NCI-H2029 treated with DMSO at 0.1 percent for 48 hours (cell line): ENCODE results near the gene GNAS-AS1.

ENCODE experiments used
- DNase-seq: peaks from one replicate; lab custom pipeline; 2025; lab: John Stamatoyannopoulos, UW

The GNAS-AS1 gene

DNA sequence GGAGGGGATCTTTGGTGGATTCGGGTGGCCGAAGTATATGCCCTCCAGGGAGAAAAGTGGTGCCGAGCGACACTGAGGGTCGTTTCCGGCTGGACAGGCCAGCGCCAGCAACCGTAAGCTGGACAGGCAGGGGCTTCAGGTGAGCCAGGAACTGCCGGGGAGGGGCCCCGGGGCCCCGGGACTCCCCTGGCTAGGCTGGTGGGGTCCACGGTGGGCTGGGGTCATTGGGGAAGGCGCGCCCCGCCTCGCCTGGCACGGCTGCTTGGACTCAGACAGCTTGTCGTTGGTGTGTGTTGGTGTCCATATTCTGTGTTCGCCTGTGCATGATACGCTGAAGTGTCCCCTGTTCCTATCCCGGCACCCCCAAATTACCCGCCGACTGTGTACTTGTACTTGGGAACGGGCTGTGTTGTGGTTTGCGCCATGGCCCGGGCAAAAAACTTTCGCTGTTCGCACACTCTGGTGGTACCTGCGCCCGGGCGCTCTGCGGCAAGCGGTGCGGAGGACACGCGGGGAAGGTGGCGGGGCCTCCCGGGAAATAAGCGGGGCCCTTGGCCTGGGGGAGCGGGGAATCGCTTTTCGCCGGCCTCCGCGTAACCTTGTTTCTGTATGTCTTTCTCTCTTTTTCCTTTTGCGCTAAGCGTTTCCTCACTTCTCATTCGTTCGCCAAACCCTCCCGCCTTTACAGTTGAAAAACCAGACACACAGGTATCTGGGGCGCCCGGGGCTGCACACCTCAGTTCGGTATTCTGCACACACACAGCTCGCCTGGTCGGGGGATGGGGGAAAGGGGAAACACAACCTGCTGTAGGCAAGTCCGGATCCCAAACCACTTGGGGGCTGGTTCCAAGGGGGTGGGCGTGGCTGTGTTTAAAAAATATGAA lies 5.0 kb upstream of the GNAS-AS1 start:
- no peak for DNase-seq

DNA sequence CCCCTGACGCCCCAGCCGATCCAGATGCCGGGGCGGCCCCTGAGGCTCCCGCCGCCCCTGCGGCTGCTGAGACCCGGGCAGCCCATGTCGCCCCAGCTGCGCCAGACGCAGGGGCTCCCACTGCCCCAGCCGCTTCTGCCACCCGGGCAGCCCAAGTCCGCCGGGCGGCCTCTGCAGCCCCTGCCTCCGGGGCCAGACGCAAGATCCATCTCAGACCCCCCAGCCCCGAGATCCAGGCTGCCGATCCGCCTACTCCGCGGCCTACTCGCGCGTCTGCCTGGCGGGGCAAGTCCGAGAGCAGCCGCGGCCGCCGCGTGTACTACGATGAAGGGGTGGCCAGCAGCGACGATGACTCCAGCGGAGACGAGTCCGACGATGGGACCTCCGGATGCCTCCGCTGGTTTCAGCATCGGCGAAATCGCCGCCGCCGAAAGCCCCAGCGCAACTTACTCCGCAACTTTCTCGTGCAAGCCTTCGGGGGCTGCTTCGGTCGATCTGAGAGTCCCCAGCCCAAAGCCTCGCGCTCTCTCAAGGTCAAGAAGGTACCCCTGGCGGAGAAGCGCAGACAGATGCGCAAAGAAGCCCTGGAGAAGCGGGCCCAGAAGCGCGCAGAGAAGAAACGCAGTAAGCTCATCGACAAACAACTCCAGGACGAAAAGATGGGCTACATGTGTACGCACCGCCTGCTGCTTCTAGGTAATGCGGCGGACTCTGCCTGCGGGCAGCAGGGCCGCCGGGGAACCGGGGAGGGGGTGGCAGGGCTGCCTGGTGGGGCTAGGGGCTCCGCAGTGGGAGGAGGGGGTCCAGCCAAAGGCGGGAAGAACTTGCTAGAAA lies 4.2 kb upstream of the GNAS-AS1 start:
- DNase-seq, result no peak

DNA sequence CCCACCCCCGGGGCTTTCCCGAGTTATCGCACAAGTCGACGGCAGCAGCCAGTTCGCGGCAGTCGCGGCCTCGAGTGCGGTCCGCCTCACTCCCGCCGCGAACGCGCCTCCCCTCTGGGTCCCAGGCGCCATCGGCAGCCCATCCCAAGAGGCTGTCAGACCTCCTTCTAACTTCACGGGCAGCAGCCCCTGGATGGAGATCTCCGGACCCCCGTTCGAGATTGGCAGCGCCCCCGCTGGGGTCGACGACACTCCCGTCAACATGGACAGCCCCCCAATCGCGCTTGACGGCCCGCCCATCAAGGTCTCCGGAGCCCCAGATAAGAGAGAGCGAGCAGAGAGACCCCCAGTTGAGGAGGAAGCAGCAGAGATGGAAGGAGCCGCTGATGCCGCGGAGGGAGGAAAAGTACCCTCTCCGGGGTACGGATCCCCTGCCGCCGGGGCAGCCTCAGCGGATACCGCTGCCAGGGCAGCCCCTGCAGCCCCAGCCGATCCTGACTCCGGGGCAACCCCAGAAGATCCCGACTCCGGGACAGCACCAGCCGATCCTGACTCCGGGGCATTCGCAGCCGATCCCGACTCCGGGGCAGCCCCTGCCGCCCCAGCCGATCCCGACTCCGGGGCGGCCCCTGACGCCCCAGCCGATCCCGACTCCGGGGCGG lies 3.4 kb upstream of the GNAS-AS1 start:
- no peak for DNase-seq

DNA sequence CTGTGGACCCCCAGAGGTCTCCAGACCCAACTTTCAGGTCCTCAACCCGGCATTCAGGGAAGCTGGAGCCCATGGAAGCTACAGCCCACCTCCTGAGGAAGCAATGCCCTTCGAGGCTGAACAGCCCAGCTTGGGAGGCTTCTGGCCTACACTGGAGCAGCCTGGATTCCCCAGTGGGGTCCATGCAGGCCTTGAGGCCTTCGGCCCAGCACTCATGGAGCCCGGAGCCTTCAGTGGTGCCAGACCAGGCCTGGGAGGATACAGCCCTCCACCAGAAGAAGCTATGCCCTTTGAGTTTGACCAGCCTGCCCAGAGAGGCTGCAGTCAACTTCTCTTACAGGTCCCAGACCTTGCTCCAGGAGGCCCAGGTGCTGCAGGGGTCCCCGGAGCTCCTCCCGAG lies 2.8 kb upstream of the GNAS-AS1 start:
- DNase-seq, result no peak

DNA sequence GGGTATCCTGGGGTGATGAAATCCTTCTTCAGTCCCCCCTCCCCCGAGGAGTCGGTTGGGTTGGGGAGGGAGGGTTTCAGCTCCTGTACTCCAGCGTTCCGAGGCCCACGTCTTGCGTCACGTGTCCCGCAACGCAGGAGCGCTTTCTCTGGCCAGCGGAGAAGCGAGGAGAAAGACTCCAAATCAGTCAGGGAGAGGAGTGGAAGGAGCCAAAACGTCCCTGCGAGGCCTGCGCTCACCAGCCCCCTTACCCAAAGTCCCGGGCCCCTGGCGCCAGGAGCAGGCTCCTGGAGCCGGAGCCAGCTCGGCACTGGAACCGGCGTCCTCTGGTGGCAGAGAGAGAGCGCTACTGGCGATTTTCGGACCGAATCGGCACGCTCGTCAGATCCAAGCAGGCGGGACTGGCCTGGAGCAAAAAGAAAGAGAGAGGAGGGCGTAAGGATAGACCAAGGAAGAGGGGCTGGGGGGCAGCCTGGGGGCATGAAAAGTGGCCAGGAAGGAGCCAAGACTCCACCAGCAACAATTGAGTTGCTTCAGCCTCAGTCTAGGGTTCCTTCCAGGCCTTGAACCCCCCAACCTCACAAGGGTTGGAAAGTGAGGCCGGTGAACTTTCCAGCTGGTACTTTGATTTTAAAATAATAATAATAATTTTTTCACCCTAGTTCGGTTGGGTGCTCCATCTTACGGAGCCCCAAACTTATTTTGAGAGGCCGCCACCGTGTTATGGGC lies 2.0 kb upstream of the GNAS-AS1 start, which contains the start of gene GNAS:
TSS of gene GNAS (plus strand) at position 174 of the 729 bp plus-strand sequence.
- DNase-seq, result no peak

DNA sequence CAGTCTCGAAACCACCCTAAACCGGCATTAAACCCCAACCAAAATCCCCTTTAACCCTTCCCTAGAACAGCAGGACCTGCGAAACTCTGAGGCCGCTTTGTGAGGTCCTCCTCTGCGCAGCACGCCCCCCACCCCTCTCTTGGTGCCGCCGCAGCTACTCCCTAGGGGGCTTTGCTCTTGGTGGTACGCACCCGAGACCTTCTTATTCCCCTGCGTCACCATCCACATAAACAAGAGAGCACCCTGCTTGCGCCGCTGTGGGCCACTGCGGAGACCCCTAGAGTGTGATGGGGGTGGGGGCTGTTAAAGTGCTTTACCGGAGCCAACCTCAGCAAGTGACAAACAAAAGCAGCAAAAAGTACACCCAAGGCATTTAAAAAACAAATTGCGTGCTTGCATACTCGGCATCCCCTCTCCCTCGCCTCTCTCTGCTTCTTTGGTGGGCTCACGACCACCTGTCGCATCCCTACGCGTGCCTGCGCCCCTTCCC lies 1.3 kb upstream of the GNAS-AS1 start:
- no peak for DNase-seq

DNA sequence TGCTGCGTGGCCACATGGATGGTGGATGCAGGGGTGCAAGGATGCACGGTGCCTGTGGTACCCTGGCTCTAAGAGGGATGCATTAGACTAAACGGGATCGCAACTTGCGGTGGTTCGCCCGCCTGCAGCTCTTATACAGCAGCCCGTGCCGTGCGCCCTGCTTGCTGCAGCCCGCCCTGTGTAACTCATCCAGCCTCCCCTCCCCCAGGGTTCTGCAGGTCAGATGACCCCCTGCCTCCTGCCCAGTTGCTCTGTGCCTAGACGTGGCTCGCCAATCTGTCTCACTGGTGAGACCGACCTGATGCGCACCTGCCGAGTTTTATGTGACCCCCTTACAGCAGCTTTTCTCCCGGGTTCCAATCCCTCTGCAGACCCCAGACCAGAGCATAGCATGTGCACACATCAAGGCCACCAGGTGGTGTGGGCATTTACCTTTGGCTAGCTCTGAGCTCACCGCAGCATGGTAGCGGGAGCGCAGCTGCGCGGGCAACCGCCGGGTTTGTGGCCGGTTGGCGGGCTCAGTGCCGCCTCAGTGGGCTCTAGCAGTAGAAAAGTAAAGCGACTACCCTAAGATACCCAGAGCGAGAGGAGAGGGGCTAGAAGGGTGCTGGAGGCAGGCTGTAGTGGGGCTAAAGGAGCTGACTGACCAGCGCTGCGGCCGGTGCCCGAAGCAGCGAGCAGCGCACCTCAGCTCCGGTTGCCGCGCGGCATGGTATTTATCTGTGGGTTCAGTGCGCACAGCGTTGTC lies 693 bp upstream of the GNAS-AS1 start:
- no peak for DNase-seq

DNA sequence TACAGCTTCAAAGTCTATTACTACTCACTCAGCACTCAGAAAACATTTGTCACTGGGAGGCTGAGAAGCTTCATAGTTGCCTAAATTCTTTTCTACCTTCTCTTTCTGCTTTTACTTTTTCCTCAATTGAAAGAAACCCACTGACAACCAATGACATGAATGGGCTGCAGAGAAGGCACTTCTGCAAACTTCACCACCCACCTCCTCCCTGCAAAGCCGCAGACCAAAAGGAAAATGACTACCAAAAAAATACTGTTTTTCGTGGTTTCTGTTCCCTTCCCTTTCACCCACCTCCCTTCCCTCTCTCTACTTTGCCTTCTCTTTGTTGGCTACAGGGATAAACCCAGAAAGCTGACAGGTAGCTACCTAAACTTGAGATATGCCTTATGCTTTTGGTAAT lies 3.2 kb downstream of the GNAS-AS1 start:
- DNase-seq, result no peak

DNA sequence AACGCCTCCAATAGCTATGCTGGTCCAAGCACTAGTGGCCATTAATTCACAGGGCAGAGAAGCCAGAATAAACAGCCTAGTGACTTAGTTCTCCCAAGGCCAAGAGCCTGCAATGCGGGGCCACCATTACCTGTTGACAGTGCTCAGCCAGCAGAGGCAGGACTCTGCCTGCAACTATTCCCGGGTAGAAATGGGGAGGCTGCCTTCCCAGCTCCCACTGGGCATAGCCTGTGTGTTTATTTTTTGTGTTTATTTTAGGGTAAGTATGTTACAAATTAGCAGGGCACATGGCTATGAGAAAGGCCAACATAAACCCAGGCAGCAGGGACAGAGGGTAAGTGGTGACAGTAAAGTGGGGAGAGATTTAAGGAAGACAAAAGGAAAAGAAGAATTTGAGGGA lies 5.0 kb downstream of the GNAS-AS1 start:
- no peak for DNase-seq

DNA sequence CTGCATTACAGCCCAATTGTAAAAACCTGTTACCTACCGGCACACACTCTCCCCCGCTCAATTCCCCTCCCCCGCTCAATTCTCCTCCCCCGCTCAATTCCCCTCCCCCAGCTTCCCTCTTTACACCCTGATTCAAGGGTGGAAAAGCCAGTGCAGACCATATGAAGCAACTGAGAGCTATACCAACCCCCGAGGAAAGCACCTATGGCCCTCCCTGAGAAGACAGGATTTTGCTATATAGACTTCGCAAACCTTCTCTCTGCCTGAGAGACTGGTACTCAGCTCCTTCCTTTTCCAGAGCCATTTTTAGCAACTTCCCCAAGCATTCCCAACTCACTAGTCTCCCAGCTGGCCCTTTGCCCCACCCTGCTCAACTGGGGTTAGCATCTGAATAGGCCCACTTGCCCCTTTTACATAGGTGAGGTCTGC lies 7.6 kb downstream of the GNAS-AS1 start:
- no peak for DNase-seq

DNA sequence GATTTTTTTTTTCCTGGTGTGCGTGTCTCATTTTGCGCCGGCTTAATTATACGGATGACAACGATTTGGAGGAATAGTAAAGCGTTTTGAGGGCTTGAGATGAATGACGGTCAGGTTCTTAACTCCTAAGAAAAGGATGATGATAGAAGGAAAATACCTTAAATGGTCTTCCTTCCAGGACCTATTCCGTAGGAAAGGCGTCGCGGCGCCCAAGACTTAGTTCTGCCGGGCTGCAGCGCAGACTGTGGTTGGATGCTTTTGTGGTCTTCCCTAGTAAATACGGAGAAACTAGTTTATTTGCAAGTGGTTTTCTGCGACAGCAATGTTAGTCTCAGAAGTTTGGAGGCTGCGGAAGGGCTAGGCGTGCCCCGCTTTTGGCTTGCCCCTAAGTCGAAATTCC lies 8.4 kb downstream of the GNAS-AS1 start:
- DNase-seq, result no peak

DNA sequence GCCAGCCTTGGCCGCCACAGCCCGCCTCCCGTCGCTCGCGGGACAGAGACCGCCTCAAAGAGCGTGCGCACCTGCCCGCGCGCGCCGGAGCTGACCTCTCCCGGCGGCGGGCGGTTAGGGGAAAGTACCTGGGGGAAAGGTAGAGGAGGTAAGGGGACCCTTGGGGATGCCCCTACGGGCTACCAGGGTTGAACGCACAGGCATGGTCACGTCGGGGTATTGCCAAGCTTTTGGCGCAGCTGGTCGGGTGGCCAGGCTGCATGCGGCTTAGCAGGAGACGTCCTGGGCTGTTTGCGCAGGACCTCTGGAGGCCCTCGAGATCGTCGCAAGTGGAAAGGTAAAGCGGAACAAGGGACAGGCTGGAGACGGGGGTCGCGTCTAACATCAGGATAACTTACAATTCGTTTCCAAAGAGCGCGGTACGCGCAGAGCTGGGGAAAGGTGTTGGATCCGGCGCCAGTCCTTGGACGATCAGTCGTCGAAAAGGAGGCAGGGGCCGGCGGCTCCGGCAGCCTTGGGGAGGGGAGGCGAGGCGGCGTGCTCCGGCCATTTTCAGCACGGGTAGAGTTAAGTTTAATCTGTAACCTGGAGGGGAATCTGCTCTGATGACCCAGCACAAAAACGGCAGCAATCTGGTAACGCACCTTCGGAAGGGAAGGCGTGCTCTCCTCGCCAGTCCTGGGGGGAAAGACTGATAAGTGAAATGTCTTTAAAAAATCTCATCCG lies 9.0 kb downstream of the GNAS-AS1 start:
- no peak for DNase-seq

DNA sequence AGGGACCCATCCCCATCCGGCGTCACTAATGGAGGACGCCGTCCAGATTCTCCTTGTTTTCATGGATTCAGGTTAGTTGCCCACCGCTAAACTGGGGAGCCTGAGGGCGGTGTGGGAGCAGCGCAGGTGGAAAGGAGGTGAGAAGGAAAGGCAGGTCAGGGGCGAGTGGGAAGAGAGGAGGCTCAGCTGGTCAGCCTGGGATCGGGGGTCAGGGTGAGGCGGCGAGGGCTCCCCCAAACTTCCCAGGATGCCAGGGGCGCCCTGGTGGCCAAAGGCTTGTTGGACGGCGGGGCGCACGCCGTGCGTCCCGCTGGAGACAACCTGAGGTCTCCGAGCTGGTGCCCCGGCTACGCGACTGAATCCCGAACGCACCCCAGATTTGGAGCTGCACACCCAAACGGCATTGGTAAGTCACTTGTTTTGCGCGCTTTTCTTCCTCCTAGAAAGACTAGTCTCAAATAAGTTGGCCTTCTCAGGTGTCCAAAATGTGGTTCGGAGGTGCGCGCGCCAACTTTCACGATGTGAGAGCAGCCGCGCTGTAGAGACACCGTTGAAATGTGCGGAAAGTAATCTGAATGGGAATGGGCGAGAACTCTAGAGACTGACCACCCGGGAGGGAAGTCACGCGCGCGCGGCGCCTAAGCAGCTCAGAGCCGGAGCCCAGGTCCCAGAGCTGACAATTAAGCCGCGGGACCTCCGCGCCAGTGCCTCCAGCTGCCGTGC lies 9.7 kb downstream of the GNAS-AS1 start:
- DNase-seq, result no peak

DNA sequence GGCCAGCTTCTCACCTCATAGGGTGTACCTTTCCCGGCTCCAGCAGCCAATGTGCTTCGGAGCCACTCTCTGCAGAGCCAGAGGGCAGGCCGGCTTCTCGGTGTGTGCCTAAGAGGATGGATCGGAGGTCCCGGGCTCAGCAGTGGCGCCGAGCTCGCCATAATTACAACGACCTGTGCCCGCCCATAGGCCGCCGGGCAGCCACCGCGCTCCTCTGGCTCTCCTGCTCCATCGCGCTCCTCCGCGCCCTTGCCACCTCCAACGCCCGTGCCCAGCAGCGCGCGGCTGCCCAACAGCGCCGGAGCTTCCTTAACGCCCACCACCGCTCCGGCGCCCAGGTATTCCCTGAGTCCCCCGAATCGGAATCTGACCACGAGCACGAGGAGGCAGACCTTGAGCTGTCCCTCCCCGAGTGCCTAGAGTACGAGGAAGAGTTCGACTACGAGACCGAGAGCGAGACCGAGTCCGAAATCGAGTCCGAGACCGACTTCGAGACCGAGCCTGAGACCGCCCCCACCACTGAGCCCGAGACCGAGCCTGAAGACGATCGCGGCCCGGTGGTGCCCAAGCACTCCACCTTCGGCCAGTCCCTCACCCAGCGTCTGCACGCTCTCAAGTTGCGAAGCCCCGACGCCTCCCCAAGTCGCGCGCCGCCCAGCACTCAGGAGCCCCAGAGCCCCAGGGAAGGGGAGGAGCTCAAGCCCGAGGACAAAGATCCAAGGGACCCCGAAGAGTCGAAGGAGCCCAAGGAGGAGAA lies 10.5 kb downstream of the GNAS-AS1 start:
- DNase-seq, result no peak

DNA sequence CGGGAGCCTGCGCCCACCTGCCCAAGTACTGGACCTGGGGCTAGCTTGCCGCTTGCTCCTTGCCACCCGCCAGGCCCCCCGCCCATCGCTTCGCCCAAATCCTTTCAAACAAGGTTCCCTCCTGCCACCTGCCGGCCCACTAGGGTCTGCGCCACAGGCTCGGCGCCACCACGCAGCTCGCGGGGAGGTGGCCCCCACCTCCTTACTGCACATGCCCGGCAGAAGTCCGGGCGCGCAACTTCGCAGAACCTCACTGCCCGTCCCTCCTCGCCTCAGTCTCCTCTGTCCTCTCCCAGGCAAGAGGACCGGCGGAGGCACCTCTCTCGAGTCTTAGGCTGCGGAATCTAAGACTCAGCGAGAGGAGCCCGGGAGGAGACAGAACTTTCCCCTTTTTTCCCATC lies 11.2 kb downstream of the GNAS-AS1 start:
- DNase-seq, result no peak

DNA sequence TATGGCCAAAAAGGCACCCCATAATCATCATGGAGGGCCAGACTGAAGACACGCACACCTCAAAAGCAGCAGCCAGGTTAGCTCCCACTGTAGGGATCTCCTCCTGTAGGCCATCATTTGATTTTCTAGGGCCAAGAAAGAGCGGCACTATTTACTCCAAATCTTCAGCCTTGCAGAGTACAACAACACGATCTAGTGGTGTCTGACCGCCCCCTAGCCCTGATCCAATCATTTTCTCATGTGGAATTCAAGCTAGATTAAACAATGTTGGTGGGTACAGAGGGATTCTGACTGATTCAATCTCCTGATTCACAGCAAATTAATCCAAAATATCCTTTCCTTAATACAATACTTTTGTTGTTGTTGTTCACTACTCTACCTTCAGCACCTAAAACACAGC lies 12.5 kb downstream of the GNAS-AS1 start:
- no peak for DNase-seq

DNA sequence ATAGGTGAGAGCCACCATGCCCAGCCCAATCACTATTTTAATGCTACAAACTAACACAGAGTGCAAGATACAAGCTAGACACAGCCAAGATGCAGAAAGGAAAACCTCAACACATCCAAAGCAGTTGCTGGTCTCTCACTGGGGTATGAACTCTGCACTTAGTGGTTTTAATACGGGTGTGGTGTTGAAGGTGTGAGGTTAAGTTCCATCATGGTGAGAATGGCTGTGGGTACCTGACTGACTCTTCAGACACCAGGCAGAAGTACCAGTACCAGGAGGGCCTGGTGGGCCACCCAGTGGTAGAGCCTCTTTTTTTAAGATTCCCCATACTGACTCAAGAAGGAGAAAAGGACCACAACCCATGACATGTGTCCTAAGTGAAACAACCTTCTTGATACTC lies 13.0 kb downstream of the GNAS-AS1 start:
- DNase-seq, result no peak

DNA sequence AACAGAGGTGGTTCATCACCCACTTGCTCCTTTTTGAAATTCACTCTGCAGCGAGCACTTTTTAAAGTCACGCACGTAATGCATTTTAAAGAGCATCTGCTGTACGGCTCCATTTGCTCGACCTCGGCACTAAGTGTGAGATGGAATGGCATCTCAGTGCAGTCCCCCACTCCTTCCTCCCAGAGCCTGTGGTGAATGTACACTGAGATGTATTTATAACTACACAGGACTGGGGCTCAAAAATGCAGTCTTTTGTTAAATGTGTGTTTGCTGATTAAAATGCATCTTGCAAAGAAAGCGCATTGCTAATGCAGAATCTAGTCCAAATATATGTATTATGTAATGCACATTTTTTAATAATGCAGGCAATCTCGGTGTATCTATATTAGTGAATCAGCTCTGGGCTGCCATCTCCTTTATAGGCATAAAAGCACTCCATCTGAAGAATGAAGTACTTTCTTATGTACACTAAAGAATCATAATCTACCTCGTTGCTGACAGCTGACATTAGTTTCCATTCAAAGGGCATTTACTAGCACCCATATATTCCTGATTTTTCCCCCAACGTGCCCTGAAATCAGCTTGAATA lies 14.0 kb downstream of the GNAS-AS1 start:
- no peak for DNase-seq
